Measurements from ENCODE around the gene GLIS2. TPM values are rescaled to one million over a fixed set of nuclear protein-coding genes. Genes with fewer than 3 reads are reported as not detected.

GLIS2 gene
- polyA plus RNA-seq, 2 of the 4 experiments (the other 2 are of a cell fraction): 5.5 to 15.8 TPM

DNA sequence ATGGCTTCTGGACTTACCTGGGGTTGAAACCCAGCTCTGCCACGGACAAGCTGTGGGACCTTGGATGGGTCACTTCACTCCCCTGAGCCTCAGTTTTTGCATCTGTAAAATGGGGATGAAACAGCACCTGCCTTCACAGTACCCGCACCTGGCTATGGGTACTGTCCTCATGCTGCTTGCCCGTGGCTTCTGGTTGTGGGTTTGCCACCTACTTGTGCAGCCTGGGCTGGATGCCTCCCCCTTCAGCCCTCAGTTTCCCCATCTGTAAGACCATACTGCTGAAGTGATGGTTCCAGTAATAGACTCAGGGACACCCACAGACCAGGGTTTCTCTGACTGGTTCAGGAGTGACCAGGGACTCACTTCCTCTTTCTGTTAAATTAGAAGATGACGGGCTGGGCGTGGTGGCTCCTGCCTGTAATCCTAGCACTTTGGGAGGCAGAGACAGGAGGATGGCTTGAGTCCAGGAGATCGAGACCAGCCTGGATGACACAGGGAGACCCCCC is 9.4 kb downstream of the GLIS2 start:
- no peak for TF ChIP-seq ZFP36 (IDR thresholded peaks at IDR 0.05; ENCODE audit: borderline replicate concordance, partially characterized antibody)
- peak; percentile 75; the same call in 1 of the 2 replicates for TF ChIP-seq KDM1A (IDR thresholded peaks at IDR 0.05; ENCODE audit: low read depth)
- TF ChIP-seq RNF2 (IDR thresholded peaks at IDR 0.05; ENCODE audit: borderline replicate concordance, low read depth): no peak
- FAIRE-seq (no peak), ATAC-seq (no peak), DNase-seq (ENCODE audit: low read depth in 1 of 2, low spot score in 1 of 2) (no peak)
- H3K4me3 ChIP-seq: no peak overlapping the region
- ChIA-PET POLR2A (interaction anchor here (1.4 to 2.5 kb wide), 2 partner anchors 8 to 54 kb away, joined by 3 to 7 read pairs; no protein-coding TSS in a partner anchor), CTCF (interaction anchor here (1.2 to 22.8 kb wide), 5 partner anchors 12 to 79 kb away, joined by 4 to 423 read pairs (median 61); partner anchors contain the start of gene GLIS2)
- no peaks in the 10 kb centered on the region for H3K9me3 ChIP-seq
- peaks cover 90% of the 10 kb centered on the region for H3K4me1 ChIP-seq
- WGBS (ENCODE audit: missing lambda C conversion rate): 88% methylated on average over 6 of the region's 6 CpGs
- peak overlapping the region in 1 of 2 experiments; percentile 96; a peak in 2 of 6 replicates for H3K27ac ChIP-seq
- no peak overlapping the region for H3K4me2 ChIP-seq

DNA sequence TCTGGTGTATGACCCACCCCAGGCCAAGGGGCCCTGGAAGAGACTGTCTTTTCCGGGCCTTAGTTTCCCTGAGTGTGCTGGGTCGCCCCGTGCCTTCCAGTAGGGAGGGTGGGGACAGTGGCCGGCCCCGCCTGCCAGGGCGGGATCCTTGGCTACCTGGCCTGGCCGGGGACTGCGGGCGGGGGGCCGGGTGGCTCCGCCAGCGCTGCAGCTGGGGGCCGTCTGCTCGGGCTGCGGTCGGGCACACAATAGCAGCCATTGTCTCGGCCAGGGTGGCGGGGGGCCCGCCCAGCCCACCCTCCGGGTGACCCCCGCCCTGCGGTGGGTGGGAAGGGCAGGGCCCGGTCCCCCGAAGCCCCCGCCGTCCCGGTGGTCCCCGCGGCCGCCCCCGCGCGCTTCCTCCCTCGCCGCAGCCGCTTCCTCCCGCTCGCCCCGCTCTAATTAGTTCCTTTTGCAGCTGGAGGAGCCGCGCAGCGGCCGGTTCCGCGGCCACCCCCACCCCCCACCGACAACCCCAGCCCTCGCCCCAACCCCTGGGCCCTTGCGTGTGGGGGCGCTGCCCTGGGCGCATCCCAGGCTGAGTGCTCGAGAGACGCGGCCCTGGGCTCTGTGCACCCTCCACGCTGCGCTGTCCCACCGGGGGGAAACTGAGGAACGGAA is 11.6 kb downstream of the GLIS2 start:
- DNase-seq (ENCODE audit: low read depth in 1 of 2, low spot score in 1 of 2) (no peak), FAIRE-seq (no peak), ATAC-seq (no peak)
- POLR2A ChIA-PET: interaction anchor here (0.7 kb wide), 1 partner anchor 11 kb away, joined by 3 read pairs; the partner anchor contains the start of gene GLIS2
- Histone ChIP-seq H3K27ac (peak overlapping the region; percentile 60 to 87; a peak in 4 of 6 replicates), H3K9me3 (no peaks in the 10 kb centered on the region), H3K4me1 (peaks cover 68% of the 10 kb centered on the region), H3K4me2 (peak overlapping the region; percentile 67), H3K4me3 (no peak overlapping the region)
- TF ChIP-seq POLR2A (IDR thresholded peaks at IDR 0.05; ENCODE audit: low read length) (no peak), HOXA7 (CRISPR knock-in tag; IDR thresholded peaks at IDR 0.05) (no peak), CHD4 (IDR thresholded peaks at IDR 0.05; ENCODE audit: borderline replicate concordance) (no peak), RAD21 (conservative IDR thresholded peaks at IDR 0.05 in 1 of 2, IDR thresholded peaks at IDR 0.05 in 1 of 2) (no peak), RFX5 (IDR thresholded peaks at IDR 0.05) (no peak), CBX2 (IDR thresholded peaks at IDR 0.05; ENCODE audit: borderline replicate concordance, low read depth) (no peak), CEBPB (IDR thresholded peaks at IDR 0.05) (no peak), SREBF2 (IDR thresholded peaks at IDR 0.05) (no peak), FOSB (CRISPR knock-in tag; IDR thresholded peaks at IDR 0.05) (no peak), MYC (IDR thresholded peaks at IDR 0.05; ENCODE audit: borderline replicate concordance, low read length) (no peak), CHD2 (IDR thresholded peaks at IDR 0.05; ENCODE audit: low read length, partially characterized antibody) (no peak), POLR2AphosphoS2 (conservative IDR thresholded peaks at IDR 0.05; ENCODE audit: low read length) (no peak)
- TF ChIP-seq, protein P1, sequence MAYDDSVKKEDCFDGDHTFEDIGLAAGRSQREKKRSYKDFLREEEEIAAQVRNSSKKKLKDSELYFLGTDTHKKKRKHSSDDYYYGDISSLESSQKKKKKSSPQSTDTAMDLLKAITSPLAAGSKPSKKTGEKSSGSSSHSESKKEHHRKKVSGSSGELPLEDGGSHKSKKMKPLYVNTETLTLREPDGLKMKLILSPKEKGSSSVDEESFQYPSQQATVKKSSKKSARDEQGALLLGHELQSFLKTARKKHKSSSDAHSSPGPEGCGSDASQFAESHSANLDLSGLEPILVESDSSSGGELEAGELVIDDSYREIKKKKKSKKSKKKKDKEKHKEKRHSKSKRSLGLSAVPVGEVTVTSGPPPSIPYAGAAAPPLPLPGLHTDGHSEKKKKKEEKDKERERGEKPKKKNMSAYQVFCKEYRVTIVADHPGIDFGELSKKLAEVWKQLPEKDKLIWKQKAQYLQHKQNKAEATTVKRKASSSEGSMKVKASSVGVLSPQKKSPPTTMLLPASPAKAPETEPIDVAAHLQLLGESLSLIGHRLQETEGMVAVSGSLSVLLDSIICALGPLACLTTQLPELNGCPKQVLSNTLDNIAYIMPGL (CRISPR knock-in tag; IDR thresholded peaks at IDR 0.05; ENCODE audit: borderline replicate concordance): no peak
- TF ChIP-seq, protein P2, sequence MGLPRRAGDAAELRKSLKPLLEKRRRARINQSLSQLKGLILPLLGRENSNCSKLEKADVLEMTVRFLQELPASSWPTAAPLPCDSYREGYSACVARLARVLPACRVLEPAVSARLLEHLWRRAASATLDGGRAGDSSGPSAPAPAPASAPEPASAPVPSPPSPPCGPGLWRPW (IDR thresholded peaks at IDR 0.05): no peak
- TF ChIP-seq, protein P3, sequence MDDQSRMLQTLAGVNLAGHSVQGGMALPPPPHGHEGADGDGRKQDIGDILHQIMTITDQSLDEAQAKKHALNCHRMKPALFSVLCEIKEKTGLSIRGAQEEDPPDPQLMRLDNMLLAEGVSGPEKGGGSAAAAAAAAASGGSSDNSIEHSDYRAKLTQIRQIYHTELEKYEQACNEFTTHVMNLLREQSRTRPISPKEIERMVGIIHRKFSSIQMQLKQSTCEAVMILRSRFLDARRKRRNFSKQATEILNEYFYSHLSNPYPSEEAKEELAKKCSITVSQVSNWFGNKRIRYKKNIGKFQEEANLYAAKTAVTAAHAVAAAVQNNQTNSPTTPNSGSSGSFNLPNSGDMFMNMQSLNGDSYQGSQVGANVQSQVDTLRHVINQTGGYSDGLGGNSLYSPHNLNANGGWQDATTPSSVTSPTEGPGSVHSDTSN (IDR thresholded peaks at IDR 0.05): no peak
- CTCF ChIA-PET: interaction anchor here (0.9 to 22.8 kb wide), 15 partner anchors 13 to 345 kb away, joined by 3 to 423 read pairs (median 9); partner anchors contain the start of genes GLIS2 and TFAP4
- WGBS (ENCODE audit: missing lambda C conversion rate): 94% methylated on average over 18 of the region's 57 CpGs

All from A549 (cell line).